BLaER1 (cell line): ENCODE measurements around the gene PTPMT1.
"Not testable (repeated sequence)": the region's sequence is repeated elsewhere in the genome, so short reads cannot be mapped to it uniquely, and the experiment has no call there.

Experiments
- H3K27ac ChIP-seq: shearing (Covaris generic); formaldehyde crosslinking; 2 replicates; pipeline ENCODE4 v1.8.1; 2022
- H3K27me3 ChIP-seq: shearing (Covaris generic); formaldehyde crosslinking; 2 replicates; pipeline ENCODE4 v1.8.1; 2022
- H3K36me3 ChIP-seq: shearing (Covaris generic); formaldehyde crosslinking; 2 replicates; pipeline ENCODE4 v1.8.1; 2022
- H3K4me1 ChIP-seq: shearing (Covaris generic); formaldehyde crosslinking; 2 replicates; pipeline ENCODE4 v1.8.1; 2022
- H3K4me2 ChIP-seq: shearing (Covaris generic); formaldehyde crosslinking; 2 replicates; pipeline ENCODE4 v1.8.1; 2022
- H3K4me3 ChIP-seq: shearing (Covaris generic); formaldehyde crosslinking; 2 replicates; pipeline ENCODE4 v1.8.1; 2022
- H3K9ac ChIP-seq: shearing (Covaris generic); formaldehyde crosslinking; 2 replicates; pipeline ENCODE4 v1.8.1; 2022
- H3K9me3 ChIP-seq: shearing (Covaris generic); formaldehyde crosslinking; 2 replicates; pipeline ENCODE4 v1.8.1; 2022
- H4K20me1 ChIP-seq: shearing (Covaris generic); formaldehyde crosslinking; 2 replicates; pipeline ENCODE4 v1.8.1; 2022
- Cebpa-rat ChIP-seq: shearing (Covaris generic); IDR thresholded peaks from 2 replicates; pipeline ENCODE4 v1.8.1; 2022

PTPMT1 gene

GRCh38 chr11:47529951-47530350 is 35.4 kb upstream of the PTPMT1 start:
- no peaks in the 10 kb centered on the region for H3K9me3 ChIP-seq
- no peaks in the 10 kb centered on the region for H3K27me3 ChIP-seq
- H3K36me3 ChIP-seq = peaks cover 58% of the 10 kb centered on the region
- H3K4me1 ChIP-seq = peaks cover 57% of the 10 kb centered on the region
- no peak overlapping the region for H3K9ac ChIP-seq
- H3K4me3 ChIP-seq = no peak overlapping the region
- H3K27ac ChIP-seq = no peak overlapping the region
- no peak for TF ChIP-seq Cebpa-rat
- no peak overlapping the region for H3K4me2 ChIP-seq
- H4K20me1 ChIP-seq = peaks cover 100% of the 10 kb centered on the region

GRCh38 chr11:47530721-47531120 is 34.7 kb upstream of the PTPMT1 start:
- peaks cover 100% of the 10 kb centered on the region for H4K20me1 ChIP-seq
- not testable (repeated sequence) for H3K4me2 ChIP-seq, H3K9ac ChIP-seq, H3K27ac ChIP-seq, H3K4me3 ChIP-seq, H3K27me3 ChIP-seq, H3K9me3 ChIP-seq
- H3K4me1 ChIP-seq = peaks cover 57% of the 10 kb centered on the region
- H3K36me3 ChIP-seq = peaks cover 58% of the 10 kb centered on the region

GRCh38 chr11:47531666-47532065 is 33.7 kb upstream of the PTPMT1 start:
- no peak for TF ChIP-seq Cebpa-rat
- Histone ChIP-seq H4K20me1 (peaks cover 100% of the 10 kb centered on the region), H3K9me3 (no peaks in the 10 kb centered on the region), H3K27ac (no peak overlapping the region), H3K4me3 (no peak overlapping the region), H3K36me3 (peaks cover 58% of the 10 kb centered on the region), H3K27me3 (no peaks in the 10 kb centered on the region), H3K4me1 (peaks cover 63% of the 10 kb centered on the region), H3K4me2 (peak overlapping the region; percentile 68; the same call in 1 of the 2 replicates), H3K9ac (no peak overlapping the region)

- H3K36me3 ChIP-seq = peaks cover 51% of the 10 kb centered on the region
- peaks cover 100% of the 10 kb centered on the region for H4K20me1 ChIP-seq
- H3K9me3 ChIP-seq = no peaks in the 10 kb centered on the region
- H3K4me3 ChIP-seq = no peak overlapping the region
- peaks cover 72% of the 10 kb centered on the region for H3K4me1 ChIP-seq
- no peaks in the 10 kb centered on the region for H3K27me3 ChIP-seq
- no peak for TF ChIP-seq Cebpa-rat
- no peak overlapping the region for H3K9ac ChIP-seq
- peak overlapping the region; percentile 68 for H3K4me2 ChIP-seq
- no peak overlapping the region for H3K27ac ChIP-seq
Measured at GRCh38 chr11:47532597-47533213, 32.7 kb upstream of the PTPMT1 start.

GRCh38 chr11:47533690-47534151 is 31.7 kb upstream of the PTPMT1 start:
- Histone ChIP-seq H3K27me3 (no peaks in the 10 kb centered on the region), H3K9ac (peak overlapping the region; percentile 48; the same call in 1 of the 2 replicates), H3K4me3 (no peak overlapping the region), H4K20me1 (peaks cover 100% of the 10 kb centered on the region), H3K4me2 (peak overlapping the region; percentile 68), H3K4me1 (peaks cover 81% of the 10 kb centered on the region), H3K27ac (peak overlapping the region; percentile 35; the same call in 1 of the 2 replicates), H3K9me3 (no peaks in the 10 kb centered on the region), H3K36me3 (peaks cover 50% of the 10 kb centered on the region)
- TF ChIP-seq Cebpa-rat = peak; percentile 78

GRCh38 chr11:47534704-47535251 is 30.6 kb upstream of the PTPMT1 start:
- TF ChIP-seq Cebpa-rat = no peak
- Histone ChIP-seq H3K4me2 (peak overlapping the region; percentile 68), H3K9me3 (no peaks in the 10 kb centered on the region), H4K20me1 (peaks cover 100% of the 10 kb centered on the region), H3K27ac (0 out of 2 replicates have a peak overlapping the region, but pooled peaks have one; percentile 35), H3K9ac (peak overlapping the region; percentile 48; the same call in 1 of the 2 replicates), H3K27me3 (no peaks in the 10 kb centered on the region), H3K4me1 (peaks cover 87% of the 10 kb centered on the region), H3K36me3 (peaks cover 39% of the 10 kb centered on the region), H3K4me3 (no peak overlapping the region)

GRCh38 chr11:47536915-47537314 is 28.5 kb upstream of the PTPMT1 start:
- Histone ChIP-seq H3K4me1 (peaks cover 92% of the 10 kb centered on the region), H3K4me3 (no peak overlapping the region), H4K20me1 (peaks cover 100% of the 10 kb centered on the region), H3K9me3 (no peaks in the 10 kb centered on the region), H3K4me2 (no peak overlapping the region), H3K36me3 (peaks cover 32% of the 10 kb centered on the region), H3K9ac (no peak overlapping the region), H3K27me3 (no peaks in the 10 kb centered on the region), H3K27ac (no peak overlapping the region)
- TF ChIP-seq Cebpa-rat = no peak

GRCh38 chr11:47538741-47539565 is 26.4 kb upstream of the PTPMT1 start:
- peak overlapping the region; percentile 48 for H3K4me2 ChIP-seq
- no peaks in the 10 kb centered on the region for H3K27me3 ChIP-seq
- no peaks in the 10 kb centered on the region for H3K9me3 ChIP-seq
- peaks cover 36% of the 10 kb centered on the region for H3K36me3 ChIP-seq
- H3K27ac ChIP-seq = no peak overlapping the region
- TF ChIP-seq Cebpa-rat = no peak
- no peak overlapping the region for H3K9ac ChIP-seq
- peaks cover 90% of the 10 kb centered on the region for H3K4me1 ChIP-seq
- no peak overlapping the region for H3K4me3 ChIP-seq
- H4K20me1 ChIP-seq = peaks cover 100% of the 10 kb centered on the region

GRCh38 chr11:47539681-47540039 is 25.7 kb upstream of the PTPMT1 start:
- peak overlapping the region; percentile 48 for H3K4me2 ChIP-seq
- no peaks in the 10 kb centered on the region for H3K27me3 ChIP-seq
- no peak overlapping the region for H3K27ac ChIP-seq
- no peaks in the 10 kb centered on the region for H3K9me3 ChIP-seq
- H3K4me1 ChIP-seq = peaks cover 85% of the 10 kb centered on the region
- no peak overlapping the region for H3K9ac ChIP-seq
- H3K4me3 ChIP-seq = no peak overlapping the region
- H3K36me3 ChIP-seq = peaks cover 43% of the 10 kb centered on the region
- TF ChIP-seq Cebpa-rat = no peak
- H4K20me1 ChIP-seq = peaks cover 100% of the 10 kb centered on the region

GRCh38 chr11:47541070-47541469 is 24.3 kb upstream of the PTPMT1 start:
- H3K4me3 ChIP-seq = no peak overlapping the region
- peaks cover 71% of the 10 kb centered on the region for H3K4me1 ChIP-seq
- H3K27ac ChIP-seq = no peak overlapping the region
- H3K27me3 ChIP-seq = no peaks in the 10 kb centered on the region
- H3K9ac ChIP-seq = no peak overlapping the region
- no peak for TF ChIP-seq Cebpa-rat
- H3K36me3 ChIP-seq = peaks cover 45% of the 10 kb centered on the region
- H4K20me1 ChIP-seq = peaks cover 98% of the 10 kb centered on the region
- H3K4me2 ChIP-seq = peak overlapping the region; percentile 48
- no peaks in the 10 kb centered on the region for H3K9me3 ChIP-seq
